Stimulated activated CD4-positive, alpha-beta T cell treated with anti-CD3 and anti-CD28 coated beads, Interleukin-12 subunit alpha, Interleukin-12 subunit beta, amount 100 ng/mL, for 48 hours (primary cell): ENCODE data around the gene NEBL.
"Not testable (repeated sequence)": the region's sequence is repeated elsewhere in the genome, so short reads cannot be mapped to it uniquely, and the experiment has no call there.

Source experiments
- DNase-seq, 3 donors: peaks; one replicate each; pipeline ENCODE4 v3.0.0-alpha.2; 2020; ENCODE audit warnings: low read depth in 2 of 3, low spot score in 1 of 3

NEBL gene

GRCh38 chr10:20897146-20897825 lies at the start of gene NEBL:
NEBL (minus strand) TSS chr10:20897311; CDS start chr10:20897205, 106 bp downstream.
- DNase-seq, result no peak

- no peak for DNase-seq
Observed at GRCh38 chr10:20945546-20946332, 48.6 kb upstream of the NEBL start.

DNA sequence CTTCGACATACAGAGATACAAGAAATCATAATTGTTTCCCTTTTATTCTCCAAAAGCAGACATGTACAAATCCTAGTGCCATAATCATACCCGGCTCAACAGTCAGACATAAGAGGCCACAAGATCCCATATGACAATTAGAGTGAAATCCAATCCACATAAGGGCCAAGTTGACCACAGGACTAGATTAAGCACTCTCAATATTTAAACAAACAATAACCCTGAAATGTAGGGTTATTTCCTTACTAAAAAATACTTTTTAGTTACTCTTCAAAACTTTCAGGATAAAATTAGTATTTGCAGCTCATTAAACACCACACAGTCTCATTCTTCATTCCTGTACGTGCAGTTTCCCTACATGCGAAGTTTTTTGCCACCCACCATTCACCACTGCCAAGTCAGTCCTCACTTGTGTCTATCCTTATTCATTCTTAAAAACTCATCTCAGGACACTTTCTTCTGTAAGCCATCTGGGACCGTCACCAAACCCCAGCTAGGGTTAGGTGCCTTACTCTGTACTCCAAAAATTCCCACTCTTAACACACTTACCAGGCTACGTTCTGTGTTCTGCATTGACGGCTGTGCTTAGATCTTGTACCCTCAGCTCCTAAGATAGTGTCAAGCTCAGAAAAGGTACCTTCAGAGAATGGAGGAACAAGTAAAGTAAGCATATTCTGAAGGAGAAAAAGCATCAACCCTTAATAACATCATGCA lies 47.8 kb upstream of the NEBL start:
- DNase-seq, result no peak

DNA sequence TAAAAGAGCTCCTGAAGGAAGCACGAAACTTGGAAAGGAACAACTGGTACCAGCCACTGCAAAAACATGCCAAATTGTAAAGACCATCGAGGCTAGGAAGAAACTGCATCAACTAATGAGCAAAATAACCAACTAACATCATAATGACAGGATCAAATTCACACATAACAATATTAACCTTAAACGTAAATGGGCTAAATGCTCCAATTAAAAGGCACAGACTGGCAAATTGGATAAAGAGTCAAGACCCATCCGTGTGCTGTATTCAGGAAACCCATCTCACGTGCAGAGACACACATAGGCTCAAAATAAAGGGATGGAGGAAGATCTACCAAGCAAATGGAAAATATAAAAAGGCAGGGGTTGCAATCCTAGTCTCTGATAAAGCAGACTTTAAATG lies 42.3 kb upstream of the NEBL start:
- not testable (repeated sequence) for DNase-seq

DNA sequence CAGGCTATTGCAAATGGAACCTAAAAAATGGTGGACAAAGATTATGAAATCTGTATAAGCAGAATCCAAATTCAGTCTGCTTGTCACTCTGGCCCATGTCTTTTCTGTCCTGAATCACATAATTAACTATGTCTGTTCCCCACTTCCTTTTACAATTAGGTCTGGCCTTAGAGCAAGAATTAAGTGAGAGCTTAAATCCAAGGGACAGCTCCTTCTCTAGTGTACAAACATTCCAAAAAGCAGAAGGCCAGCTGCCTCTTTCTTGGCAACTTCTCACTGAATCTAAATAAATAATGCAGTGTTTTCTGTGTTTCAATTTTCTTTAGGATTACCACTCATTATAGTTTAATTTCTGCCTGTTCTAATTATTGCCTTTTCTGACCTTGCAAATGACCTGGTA lies 39.3 kb upstream of the NEBL start:
- no peak for DNase-seq

DNA sequence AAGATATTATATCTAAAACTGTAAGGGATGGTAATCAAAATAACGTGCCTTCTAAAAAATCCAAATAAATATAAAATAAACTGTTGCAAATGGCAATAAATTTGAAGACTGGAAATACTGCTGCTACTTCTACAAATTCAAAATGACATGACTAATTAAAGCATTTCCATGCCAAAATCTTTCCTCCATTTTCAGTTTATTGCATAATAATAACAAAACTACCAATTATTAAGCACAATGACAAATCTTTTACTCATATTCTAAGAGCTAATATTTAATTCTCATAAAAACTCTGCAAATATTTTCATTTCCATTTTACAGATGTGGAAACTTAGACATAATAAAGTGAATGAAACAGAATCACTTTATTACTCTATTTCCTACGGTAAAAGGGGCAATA lies 38.8 kb upstream of the NEBL start:
- DNase-seq, result no peak

- no peak for DNase-seq
Observed at GRCh38 chr10:20935301-20935700, 38.2 kb upstream of the NEBL start.

DNA sequence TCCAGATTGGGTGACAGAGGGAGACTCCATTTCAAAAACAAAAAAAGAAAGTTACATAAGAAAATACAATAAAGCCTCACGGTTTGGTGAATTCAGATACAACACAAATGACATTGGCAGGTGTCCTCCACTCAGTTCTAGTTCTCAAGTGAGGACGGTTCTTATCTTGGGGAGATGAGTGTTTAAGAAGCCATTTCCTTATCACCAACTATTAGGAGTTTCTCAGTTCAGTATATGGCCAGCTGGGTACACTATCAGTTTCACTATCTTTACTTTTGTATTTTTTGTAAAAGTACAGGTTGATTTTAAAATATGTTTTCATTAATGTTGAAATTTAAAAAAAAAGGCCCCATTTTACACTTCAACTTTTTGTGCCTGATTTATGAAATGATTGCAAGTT lies 36.6 kb upstream of the NEBL start:
- no peak for DNase-seq

- no peak for DNase-seq
Observed at GRCh38 chr10:20932606-20933126, 35.6 kb upstream of the NEBL start.

- no peak for DNase-seq
Observed at GRCh38 chr10:20931156-20931795, 34.2 kb upstream of the NEBL start.

DNA sequence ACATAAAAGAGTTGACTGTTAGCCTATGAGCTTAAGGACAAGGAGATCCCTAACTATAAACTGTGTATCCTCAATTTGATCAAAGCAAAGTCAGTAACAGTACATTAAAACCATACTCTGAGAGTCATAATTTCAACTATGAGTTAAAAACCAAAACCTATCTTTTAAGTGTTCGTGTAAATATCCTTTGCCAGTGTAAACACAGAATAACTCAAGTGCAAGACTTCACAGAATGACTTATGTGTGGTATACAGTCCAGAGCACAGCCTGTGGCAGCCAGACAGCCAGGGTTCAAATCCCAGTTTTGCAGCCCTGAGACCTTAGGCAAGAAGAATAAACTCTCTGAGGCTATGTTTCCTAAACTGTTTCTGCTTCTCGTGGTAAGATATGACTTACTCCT lies 30.3 kb upstream of the NEBL start:
- no peak for DNase-seq

DNA sequence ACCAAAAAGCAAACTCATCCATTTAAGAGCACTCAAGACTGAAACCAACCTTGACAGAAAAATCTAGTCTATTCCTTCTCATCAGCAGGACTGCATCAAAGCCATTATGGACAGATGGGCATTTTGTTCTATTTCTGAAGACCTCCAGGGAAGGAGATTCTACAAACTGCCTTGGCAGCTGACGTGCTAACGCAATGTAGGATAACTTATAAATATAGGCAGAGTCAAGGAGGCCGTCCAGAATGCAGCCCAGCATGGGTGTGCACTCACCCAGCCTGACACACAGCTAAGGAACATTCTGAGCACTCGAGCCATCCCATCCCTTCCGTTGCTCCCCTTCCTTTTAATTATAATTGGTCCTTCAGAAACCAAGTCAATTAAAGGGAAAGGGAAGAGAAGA lies 25.3 kb upstream of the NEBL start:
- DNase-seq, result no peak

DNA sequence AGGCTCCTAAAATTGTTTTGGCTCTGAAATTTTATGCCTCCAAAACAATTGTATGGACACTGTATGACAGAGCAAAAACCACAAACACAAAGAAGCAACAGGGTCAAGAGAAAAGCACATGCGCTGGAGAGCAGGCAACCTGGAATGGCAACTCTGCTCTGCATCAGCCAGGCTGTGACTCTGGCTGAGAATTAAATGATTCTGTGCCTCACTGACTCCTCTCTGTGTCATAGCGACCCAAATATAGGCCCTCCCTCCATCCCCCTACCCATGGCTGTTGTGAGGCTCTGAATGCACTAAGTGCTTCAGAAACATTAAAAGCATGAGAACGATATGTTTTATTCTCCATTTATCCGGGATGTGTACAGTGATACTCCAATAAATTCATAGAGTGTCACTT lies 24.9 kb upstream of the NEBL start:
- no peak for DNase-seq

DNA sequence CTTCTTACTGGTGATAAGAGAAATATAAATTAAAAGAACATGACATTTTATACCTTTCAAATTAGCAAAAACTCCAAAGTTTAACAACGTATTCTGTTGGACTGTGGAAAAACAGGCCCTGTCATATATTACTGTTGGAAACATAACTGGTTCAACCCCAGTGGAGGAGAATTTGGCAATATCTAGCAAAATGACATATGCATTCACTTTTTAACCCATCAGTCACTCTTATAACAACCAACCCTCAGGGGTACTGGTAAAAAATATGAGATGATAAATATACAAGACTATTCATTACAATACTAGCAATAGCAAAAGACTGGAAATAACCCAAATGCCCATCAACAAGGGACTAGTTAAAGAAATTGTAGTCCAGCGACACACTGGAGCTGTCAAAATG lies 22.9 kb upstream of the NEBL start:
- no peak for DNase-seq

DNA sequence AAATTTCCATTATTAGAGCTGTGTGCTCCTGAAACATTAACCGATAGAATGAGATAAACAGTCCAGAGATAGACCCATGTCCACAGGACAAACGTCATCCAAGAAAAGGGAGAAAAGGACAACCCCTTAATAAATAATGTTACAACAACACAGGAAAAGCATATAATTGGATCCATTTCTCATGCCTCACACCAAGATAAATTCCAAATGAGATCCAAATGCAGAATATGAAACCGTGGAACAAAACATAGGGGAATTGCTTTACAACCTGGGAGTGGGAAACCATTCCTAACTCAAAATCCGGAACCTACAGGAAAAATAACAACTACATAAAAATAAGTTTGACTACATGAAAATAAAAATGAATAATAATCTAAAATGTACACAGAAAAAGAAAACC lies 22.4 kb upstream of the NEBL start:
- no peak for DNase-seq

DNA sequence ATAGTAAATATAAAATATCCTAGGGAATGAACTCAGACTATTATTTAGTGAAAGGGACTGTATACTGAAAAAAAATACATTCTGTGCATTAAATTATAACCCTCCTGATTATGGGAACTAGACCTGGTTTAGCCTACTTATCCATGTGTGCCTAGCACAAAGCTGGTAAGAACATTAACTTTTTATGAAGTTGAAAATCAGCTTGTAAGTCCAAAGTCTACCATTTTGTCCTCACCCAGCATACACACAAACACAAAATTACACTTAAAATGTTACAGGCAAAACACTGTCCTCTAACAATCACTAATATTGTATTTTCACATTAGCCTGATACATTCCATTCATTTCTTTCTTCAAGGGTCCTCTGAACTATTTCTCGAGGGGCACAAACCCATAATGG lies 19.9 kb upstream of the NEBL start:
- DNase-seq, result no peak

DNA sequence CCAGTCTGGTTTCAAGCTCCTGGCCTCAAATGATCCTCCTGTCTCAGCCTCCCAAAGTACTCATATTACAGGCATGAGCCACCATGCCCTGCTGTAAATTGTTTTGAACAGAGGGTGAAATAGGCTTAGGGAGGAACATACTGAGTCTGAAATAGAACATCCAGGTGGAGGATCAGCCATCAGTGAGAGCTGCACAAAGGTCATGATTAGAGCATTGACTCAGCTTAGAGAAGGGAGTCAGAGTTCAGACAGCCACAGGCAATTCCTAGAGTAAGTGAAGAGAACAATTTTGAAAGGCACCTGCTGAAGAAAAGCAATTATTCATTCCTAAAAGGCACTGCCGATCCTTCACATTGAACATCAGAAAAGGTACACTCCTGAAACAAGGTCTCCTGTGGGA lies 15.9 kb upstream of the NEBL start:
- no peak for DNase-seq

GRCh38 chr10:20911626-20912025 lies 14.5 kb upstream of the NEBL start:
- no peak for DNase-seq

DNA sequence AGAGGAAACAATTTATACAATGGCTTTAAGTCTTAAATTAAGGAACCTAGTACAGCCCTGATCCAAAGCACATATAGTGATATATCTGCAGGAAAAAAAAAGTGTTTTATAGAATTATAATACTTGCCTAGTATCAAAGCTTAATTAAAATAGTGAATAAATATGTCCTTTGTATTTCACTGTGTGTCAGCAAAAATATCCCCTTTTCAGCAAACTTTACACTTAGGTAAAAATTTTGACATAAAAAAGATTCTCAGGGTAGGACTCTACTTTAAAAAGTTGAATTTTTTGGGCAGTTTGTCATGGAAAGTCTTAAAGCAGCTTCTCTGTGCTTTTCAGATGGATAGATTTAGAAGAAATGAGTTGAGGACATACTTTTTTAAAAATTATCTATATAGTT lies 12.7 kb upstream of the NEBL start:
- no peak for DNase-seq

- DNase-seq, result no peak
Observed at GRCh38 chr10:20908391-20908790, 11.3 kb upstream of the NEBL start.

DNA sequence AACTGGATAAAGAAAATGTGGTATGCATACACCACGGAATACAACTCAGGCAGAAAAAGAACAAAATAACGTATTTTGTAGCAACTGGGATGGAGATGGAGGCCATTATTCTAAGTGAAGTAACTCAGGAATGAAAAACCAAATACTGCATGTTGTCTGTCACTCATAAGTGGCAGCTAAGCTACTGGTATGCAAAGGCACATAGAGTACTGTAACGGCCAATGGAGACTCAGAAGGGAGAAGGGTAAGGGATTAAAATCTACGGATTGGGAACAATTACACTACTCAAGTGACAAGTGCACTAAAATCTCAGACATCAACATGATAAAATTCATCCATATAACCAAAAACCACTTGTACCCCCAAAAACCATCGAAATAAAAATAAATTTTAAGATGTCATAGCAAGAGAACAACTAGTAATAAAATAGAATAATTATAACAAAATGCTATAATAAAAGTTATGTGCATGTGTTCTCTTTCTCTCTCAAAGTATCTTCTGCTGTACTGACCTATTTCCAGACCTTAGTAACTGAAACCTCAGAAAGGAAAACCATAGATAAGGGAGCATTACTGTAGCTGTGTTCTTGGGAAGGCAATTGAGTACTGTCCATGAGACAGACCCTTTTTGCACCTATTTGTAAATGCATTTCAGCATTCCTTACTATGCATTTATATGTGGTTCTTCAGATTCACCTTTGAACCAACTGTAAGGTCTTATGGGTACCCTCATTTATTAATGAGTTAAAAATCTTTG lies 6.7 kb upstream of the NEBL start:
- DNase-seq, result no peak
